HepG2 (cell line): ENCODE results near the gene FBXO24. TPM values are rescaled to one million over a fixed set of nuclear protein-coding genes. Genes with fewer than 3 reads are reported as not detected.

Experiments
- ATAC-seq: fragments of 200-7000 bp; cut with Tn5 transposase; 3 replicates; pipeline ENCODE4 v1.9.1; 2020; ENCODE audit warnings: mild to moderate bottlenecking, moderate library complexity
- BruUV-seq: library from RNA; stranded (reverse); fragments of 400-500 nt; replicated peaks from 2 replicates; lab custom pipeline; 2021; lab: Mats Ljungman, UMichigan
- CTCF ChIA-PET: fragments of 300-600 bp; formaldehyde crosslinking; extraction: SDS; loops from one replicate; lab custom pipeline; 2021; ENCODE audit warnings: low total read pairs, inconsistent platforms, low intra/inter-chr PET ratio; lab: Yijun Ruan, JAX
- POLR2A ChIA-PET: fragments of 350-600 bp; sonication (Branson Sonifier 250); formaldehyde crosslinking; loops from one replicate; lab custom pipeline; 2020; ENCODE audit warnings: antibody characterized with exemption, inconsistent platforms; lab: Yijun Ruan, JAX
- DNase-seq: peaks from one replicate; pipeline ENCODE4 v3.0.0-alpha.2; 2015; ENCODE audit warnings: low spot score
- FAIRE-seq: peaks from 3 replicates; lab custom pipeline; 2011; peaks lifted over from hg19 to GRCh38; lab: Jason Lieb, UNC
- H2AFZ ChIP-seq: one replicate; pipeline ENCODE4 v1.6.1; 2011; ENCODE audit warnings: low read length, inconsistent platforms
- H3K27ac ChIP-seq: fragments of 300-600 bp; 3 replicates; pipeline ENCODE4 v1.8.0; 2011; ENCODE audit warnings: mixed run types, mild to moderate bottlenecking, mixed read lengths, low read length, inconsistent platforms; ENCODE audit not compliant: insufficient read depth; ENCODE audit errors: extremely low read length
- H3K27me3 ChIP-seq, 2 experiments: fragments of 200-600 bp in 1 of 2; 2 replicates in 1 of 2; 3 replicates in 1 of 2; pipeline versions ENCODE4 v1.6.0 to v1.8.0; 2011; ENCODE audit warnings: low read length in 2 of 2, mild to moderate bottlenecking in 2 of 2, moderate library complexity in 2 of 2, inconsistent platforms in 1 of 2; ENCODE audit not compliant: insufficient read depth in 2 of 2, control insufficient read depth in 1 of 2
- H3K36me3 ChIP-seq, 2 experiments: fragments of 200-600 bp in 1 of 2; replicated peaks in 1 of 2; 2 replicates in 1 of 2; 3 replicates in 1 of 2; pipeline versions ENCODE4 v1.5.1 to v1.8.0; 2011; ENCODE audit warnings: low read length in 2 of 2, inconsistent platforms in 1 of 2; ENCODE audit not compliant: insufficient read depth in 2 of 2, control insufficient read depth in 1 of 2
- H3K4me1 ChIP-seq: 2 replicates; pipeline ENCODE4 v1.5.1; 2012; ENCODE audit warnings: low read length, inconsistent platforms; ENCODE audit not compliant: insufficient read depth
- H3K4me2 ChIP-seq: 2 replicates; pipeline ENCODE4 v1.6.0; 2011; ENCODE audit warnings: low read depth, low read length, inconsistent platforms
- H3K4me3 ChIP-seq, 3 experiments: fragments of 200-600 bp in 1 of 3; sonication (generic), shearing (Covaris generic) in 1 of 3; replicated peaks in 1 of 3; 2 replicates each; pipeline ENCODE4 v1.5.1; 2011 to 2016; ENCODE audit warnings: low read length in 3 of 3, inconsistent platforms in 2 of 3, low read depth in 2 of 3, mild to moderate bottlenecking in 2 of 3, control low read depth in 1 of 3, mixed read lengths in 1 of 3; ENCODE audit not compliant: insufficient read depth in 1 of 3
- H3K79me2 ChIP-seq: one replicate; pipeline ENCODE4 v1.6.1; 2011; ENCODE audit warnings: low read length, inconsistent platforms; ENCODE audit not compliant: insufficient read depth
- H3K9ac ChIP-seq: 2 replicates; pipeline ENCODE4 v1.6.0; 2011; ENCODE audit warnings: mild to moderate bottlenecking, low read depth, low read length, inconsistent platforms; ENCODE audit not compliant: insufficient read depth
- H3K9me3 ChIP-seq: 2 replicates; pipeline ENCODE4 v1.5.1; 2012; ENCODE audit warnings: mild to moderate bottlenecking, low read length
- H4K20me1 ChIP-seq: 2 replicates; pipeline ENCODE4 v1.6.0; 2011; ENCODE audit warnings: inconsistent platforms, mild to moderate bottlenecking, low read length, moderate library complexity; ENCODE audit not compliant: insufficient read depth
- ASH2L ChIP-seq: fragments of 300-600, 200-600 bp; sonication (generic); IDR thresholded peaks from 2 replicates; pipeline ENCODE4 v1.7.0; 2017; ENCODE audit warnings: low read depth, mild to moderate bottlenecking, moderate library complexity, mixed read lengths, low read length; ENCODE audit not compliant: insufficient read length
- HNF4A ChIP-seq: sonication (generic); formaldehyde crosslinking; IDR thresholded peaks from 2 replicates; pipeline ENCODE4 v1.4.0; 2020; ENCODE audit warnings: missing genetic modification reagents
- HNRNPK ChIP-seq: fragments of 200-400 bp; formaldehyde crosslinking; IDR thresholded peaks from 2 replicates; pipeline ENCODE4 v1.6.1; 2018; ENCODE audit warnings: low read length, low read depth, moderate library complexity, mild to moderate bottlenecking; ENCODE audit not compliant: poor library complexity, severe bottlenecking
- KDM1A ChIP-seq: IDR thresholded peaks from 2 replicates; pipeline ENCODE4 v1.6.1; 2016; ENCODE audit warnings: missing compliant biosample characterization
- KDM3A ChIP-seq: IDR thresholded peaks from 2 replicates; pipeline ENCODE4 v1.6.1; 2018; ENCODE audit warnings: low read depth, missing compliant biosample characterization
- ZHX1 ChIP-seq: sonication (generic); formaldehyde crosslinking; IDR thresholded peaks from 2 replicates; pipeline ENCODE4 v1.8.1; 2022; ENCODE audit warnings: low read depth, mild to moderate bottlenecking, missing genetic modification reagents
- ZNF24 ChIP-seq: fragments of 450-650 bp; IDR thresholded peaks from 2 replicates; pipeline ENCODE4 v1.6.1; 2017; ENCODE audit warnings: antibody characterized with exemption, mild to moderate bottlenecking
- ZNF337 ChIP-seq: sonication (generic); formaldehyde crosslinking; IDR thresholded peaks from 2 replicates; pipeline ENCODE4 v1.5.1; 2020; ENCODE audit warnings: missing genetic modification reagents, low read depth, mild to moderate bottlenecking, borderline replicate concordance
- WGBS: methylation state at CpG from one replicate; pipeline ENCODE4 v1.1.6; 2017; ENCODE audit warnings: low lambda C conversion rate; 5-methylcytosine and 5-hydroxymethylcytosine counted together
- in situ Hi-C: cut with HindIII; loops from 2 replicates; pipeline ENCODE4 v1.10.0; 2017; ENCODE audit warnings: low pct_unique_long_range_greater_than_20kb; ENCODE audit not compliant: extremely low pct_ligation_motif_present
- intact Hi-C: fragments of 100-400 bp; cut with micrococcal nuclease; formaldehyde crosslinking; loops from one replicate; pipeline ENCODE4 v1.10.0; 2022; ENCODE audit not compliant: unreplicated experiment
- polyA plus RNA-seq, 8 experiments: library from polyadenylated mRNA; depleted of rRNA in 3 of 8; stranded (reverse) in 7 of 8; unstranded in 1 of 8; fragments of >200 nt; fragmentation: Illumina TruSeq in 4 of 8; extraction: Trizol in 4 of 8; gene quantifications; 2 replicates each; pipeline versions ENCODE4 v1.2.1 to v1.2.3, GENCODE V29; 2011 to 2016; ENCODE audit warnings: low read depth in 4 of 8, missing spikeins in 1 of 8, mixed read lengths in 1 of 8; ENCODE audit not compliant: insufficient read depth in 1 of 8
- total RNA-seq, 5 experiments: library from RNA; depleted of rRNA; stranded (reverse); fragments of >200 nt; fragmentation: Illumina TruSeq; extraction: Trizol; gene quantifications; 2 replicates each; pipeline ENCODE4 v1.2.3, GENCODE V29; 2016; ENCODE audit warnings: low read depth in 1 of 5

FBXO24 gene
- total and polyA plus RNA-seq, 2 of the 13 experiments (the other 11 are each of a cell fraction or from before 2014, with no cell fraction given): 0.20 to 0.55 TPM

GRCh38 chr7:100609958-100610357 lies 23.8 kb downstream of the FBXO24 start:
- WGBS: 84% methylated on average over 5 of the region's 5 CpGs
- Histone ChIP-seq H3K9me3 (no peaks in the 10 kb centered on the region), H3K4me3 (no peak overlapping the region), H3K27ac (peak overlapping the region; percentile 47), H2AFZ (no peak overlapping the region), H3K79me2 (no peaks in the 10 kb centered on the region), H3K4me2 (0 out of 2 replicates have a peak overlapping the region, but pooled peaks have one; percentile 62), H4K20me1 (no peaks in the 10 kb centered on the region), H3K4me1 (peaks cover 29% of the 10 kb centered on the region), H3K9ac (no peak overlapping the region), H3K36me3 (no peaks in the 10 kb centered on the region), H3K27me3 (no peaks in the 10 kb centered on the region)
- intact Hi-C loops: loop anchor here (5.0 kb wide), 1 partner anchor 82 kb away; the partner anchor contains the start of gene GIGYF1
- POLR2A ChIA-PET: interaction anchor here (1.2 to 3.5 kb wide), 4 partner anchors 24 to 181 kb away, joined by 3 to 61 read pairs (median 4); partner anchors contain the start of genes FBXO24, LRCH4, POP7 and ZCWPW1
- DNase-seq (no peak), ATAC-seq (no peak), FAIRE-seq (no peak)
- no peak for TF ChIP-seq ASH2L
- TF ChIP-seq HNF4A (CRISPR knock-in tag): 0 out of 2 replicates have a peak, but pooled peaks have one; percentile 8
- TF ChIP-seq KDM1A (CRISPR knock-in tag): no peak
- no peak for TF ChIP-seq KDM3A (CRISPR knock-in tag)
- 0 out of 2 replicates have a peak, but pooled peaks have one; percentile 1 for TF ChIP-seq ZNF337 (CRISPR knock-in tag)
- TF ChIP-seq ZHX1: no peak
- no peak for TF ChIP-seq HNRNPK
- peak; percentile 85 for TF ChIP-seq ZNF24
- CTCF ChIA-PET: no interaction called here
- no TSS peak for BruUV-seq
- in situ Hi-C loops: loop anchor here (5.0 kb wide), 1 partner anchor 82 kb away; the partner anchor contains the start of gene GIGYF1
